SK-N-SH treated with all-trans-retinoic acid at 6 μM for 48 hours (cell line): ENCODE measurements around the gene GEMIN7.

Experiments
- CREB5 ChIP-seq: fragments of 250-450 bp; sonication (Bioruptor Pico); IDR thresholded peaks from 2 replicates; pipeline ENCODE4 v1.5.1; 2020; ENCODE audit warnings: low read depth, mild to moderate bottlenecking, moderate library complexity
- ESRRG ChIP-seq: fragments of 250-450 bp; sonication (Bioruptor Pico); IDR thresholded peaks from 2 replicates; pipeline ENCODE4 v1.6.1; 2021; ENCODE audit warnings: mild to moderate bottlenecking
- GLIS3 ChIP-seq: fragments of 250-450 bp; sonication (Bioruptor Pico); IDR thresholded peaks from 2 replicates; pipeline ENCODE4 v1.5.0; 2020; ENCODE audit warnings: mild to moderate bottlenecking, moderate library complexity
- PATZ1 ChIP-seq: fragments of 250-450 bp; sonication (Bioruptor Pico); IDR thresholded peaks from 2 replicates; pipeline ENCODE4 v1.8.0; 2020; ENCODE audit warnings: mild to moderate bottlenecking, moderate library complexity, borderline replicate concordance
- TOX ChIP-seq: fragments of 250-450 bp; sonication (Bioruptor Pico); IDR thresholded peaks from 2 replicates; pipeline ENCODE4 v1.8.0; 2021; ENCODE audit warnings: mild to moderate bottlenecking, moderate library complexity, borderline replicate concordance
- ZFP3 ChIP-seq: fragments of 250-450 bp; sonication (Bioruptor Pico); IDR thresholded peaks from 2 replicates; pipeline ENCODE4 v1.5.0; 2020; ENCODE audit warnings: mild to moderate bottlenecking, moderate library complexity
- ZFP30 ChIP-seq: fragments of 450-650 bp; formaldehyde crosslinking; IDR thresholded peaks from 2 replicates; pipeline ENCODE4 v1.5.0; 2022; ENCODE audit warnings: mild to moderate bottlenecking, moderate library complexity
- ZNF70 ChIP-seq: fragments of 450-650 bp; formaldehyde crosslinking; IDR thresholded peaks from 2 replicates; pipeline ENCODE4 v1.5.0; 2020; ENCODE audit warnings: mild to moderate bottlenecking, moderate library complexity

- TF ChIP-seq ESRRG (CRISPR knock-in tag) (no peak), ZFP3 (CRISPR knock-in tag) (no peak), PATZ1 (no peak), CREB5 (CRISPR knock-in tag) (no peak), GLIS3 (CRISPR knock-in tag) (no peak), TOX (CRISPR knock-in tag) (no peak), ZFP30 (no peak), ZNF70 (CRISPR knock-in tag) (no peak)
Measured at GRCh38 chr19:45098521-45099466, 19.7 kb downstream of the GEMIN7 start.
